Omental fat pad (tissue), 4 donors: ENCODE results near the gene PNPLA7. TPM values are rescaled to one million over a fixed set of nuclear protein-coding genes. Genes with fewer than 3 reads are reported as not detected.
"Not testable (repeated sequence)": the region's sequence is repeated elsewhere in the genome, so short reads cannot be mapped to it uniquely, and the experiment has no call there.

ENCODE experiments used
- ATAC-seq: fragments of 150-250 bp; one replicate; pipeline ENCODE4 v1.9.1; 2016; ENCODE audit warnings: mild to moderate bottlenecking, moderate library complexity; ENCODE audit not compliant: low FRiP score
- DNase-seq: peaks from one replicate; pipeline ENCODE4 v3.0.0-alpha.2; 2019; ENCODE audit warnings: low spot score
- total RNA-seq, 4 donors: library from RNA; depleted of rRNA; stranded (reverse); fragments of >200 nt; gene quantifications; one replicate each; pipeline ENCODE4 v1.1.0, GENCODE V29; 2016
- TF ChIP-seq, protein P1 (sequence below), 3 donors: fragments of 450-650 bp; IDR thresholded peaks; one replicate each; pipeline ENCODE4 v1.5.1; 2016 to 2017; ENCODE audit warnings: antibody characterized with exemption in 3 of 3, mild to moderate bottlenecking in 3 of 3, moderate library complexity in 2 of 3

Gene PNPLA7
- total RNA-seq, 4 donors from 2014 or later: 7.1 to 23.1 (median 13.9) TPM

DNA sequence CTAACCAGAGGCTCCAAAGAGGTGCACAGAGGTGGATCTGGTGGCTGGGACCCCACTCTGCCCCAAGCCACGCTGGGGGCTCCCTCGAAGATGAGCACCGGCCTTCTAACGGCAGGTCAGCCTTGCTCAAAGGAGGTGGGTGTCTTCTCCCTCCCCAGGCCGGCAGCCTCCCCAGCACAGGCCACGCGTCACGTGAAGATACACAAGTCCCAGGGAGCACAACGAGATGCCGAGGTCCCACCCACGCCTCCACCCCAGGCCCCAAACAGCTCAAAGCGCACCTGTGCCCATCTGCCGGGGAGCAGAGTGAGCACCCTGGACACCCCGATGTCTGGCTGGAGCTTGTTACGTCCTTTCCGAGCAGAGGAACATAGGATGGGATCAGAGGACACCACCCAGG is 12.1 kb downstream of the PNPLA7 start:
- DNase-seq: no peak
- TF ChIP-seq, protein P1, sequence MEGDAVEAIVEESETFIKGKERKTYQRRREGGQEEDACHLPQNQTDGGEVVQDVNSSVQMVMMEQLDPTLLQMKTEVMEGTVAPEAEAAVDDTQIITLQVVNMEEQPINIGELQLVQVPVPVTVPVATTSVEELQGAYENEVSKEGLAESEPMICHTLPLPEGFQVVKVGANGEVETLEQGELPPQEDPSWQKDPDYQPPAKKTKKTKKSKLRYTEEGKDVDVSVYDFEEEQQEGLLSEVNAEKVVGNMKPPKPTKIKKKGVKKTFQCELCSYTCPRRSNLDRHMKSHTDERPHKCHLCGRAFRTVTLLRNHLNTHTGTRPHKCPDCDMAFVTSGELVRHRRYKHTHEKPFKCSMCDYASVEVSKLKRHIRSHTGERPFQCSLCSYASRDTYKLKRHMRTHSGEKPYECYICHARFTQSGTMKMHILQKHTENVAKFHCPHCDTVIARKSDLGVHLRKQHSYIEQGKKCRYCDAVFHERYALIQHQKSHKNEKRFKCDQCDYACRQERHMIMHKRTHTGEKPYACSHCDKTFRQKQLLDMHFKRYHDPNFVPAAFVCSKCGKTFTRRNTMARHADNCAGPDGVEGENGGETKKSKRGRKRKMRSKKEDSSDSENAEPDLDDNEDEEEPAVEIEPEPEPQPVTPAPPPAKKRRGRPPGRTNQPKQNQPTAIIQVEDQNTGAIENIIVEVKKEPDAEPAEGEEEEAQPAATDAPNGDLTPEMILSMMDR (IDR thresholded peaks at IDR 0.05): no peak
- no peak for ATAC-seq

- ATAC-seq: not testable (repeated sequence)
These were observed 13.5 kb downstream of the PNPLA7 start for GRCh38 chr9:137536594-137537131.

GRCh38 chr9:137535120-137535428 is 15.1 kb downstream of the PNPLA7 start:
- TF ChIP-seq, protein P1 (IDR thresholded peaks at IDR 0.05): no peak
- ATAC-seq: no peak
- no peak for DNase-seq

More at GRCh38 chr9:137536594-137537131, 13.5 kb downstream of the PNPLA7 start:
- not testable (repeated sequence) for DNase-seq

GRCh38 chr9:137534256-137535119 is 15.7 kb downstream of the PNPLA7 start:
- TF ChIP-seq, protein P1 (IDR thresholded peaks at IDR 0.05): no peak
- no peak for ATAC-seq
- DNase-seq: no peak

- DNase-seq, ATAC-seq: not testable (repeated sequence)
These were observed 17.2 kb downstream of the PNPLA7 start for GRCh38 chr9:137532891-137533468.

- no peak for ATAC-seq
- no peak for DNase-seq
- TF ChIP-seq, protein P1 (IDR thresholded peaks at IDR 0.05): no peak
These were observed 19.0 kb downstream of the PNPLA7 start for GRCh38 chr9:137531099-137531765.

GRCh38 chr9:137530331-137530730 is 19.9 kb downstream of the PNPLA7 start:
- TF ChIP-seq, protein P1 (IDR thresholded peaks at IDR 0.05): no peak
- no peak for ATAC-seq
- no peak for DNase-seq
